ENCODE data around the gene SYT5. TPM values are rescaled to one million over a fixed set of nuclear protein-coding genes. Genes with fewer than 3 reads are reported as not detected.
"Not testable (repeated sequence)": the region's sequence is repeated elsewhere in the genome, so short reads cannot be mapped to it uniquely, and the experiment has no call there.

SYT5 gene
- total and polyA plus RNA-seq, 9 of the 15 experiments (the other 6 are each of a cell fraction or from before 2014, with no cell fraction given) = 1.3 to 20.9 (median 8.8) TPM

DNA sequence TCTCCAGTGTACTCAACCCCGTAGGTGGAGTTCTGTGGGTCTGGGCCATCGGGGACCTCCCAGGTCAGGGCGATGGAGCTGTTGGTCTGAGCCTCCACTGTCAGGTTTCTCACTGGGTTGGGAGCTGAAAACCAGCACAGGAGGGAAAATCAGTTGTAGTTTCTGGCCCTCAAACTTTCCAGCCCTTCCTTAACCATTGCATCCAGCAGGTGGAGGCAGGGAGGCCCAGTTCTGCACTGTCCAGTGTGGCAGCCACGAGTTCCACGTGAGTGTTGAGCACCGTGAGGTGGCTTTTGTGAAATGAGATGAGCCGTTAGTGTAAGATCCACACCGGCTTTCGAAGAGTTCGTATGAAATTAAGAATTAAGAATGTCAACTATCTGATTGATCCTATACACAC, 22.1 kb upstream of the SYT5 start:
- peaks cover 19% of the 10 kb centered on the region for H3K79me2 ChIP-seq (ENCODE audit: control insufficient read depth, insufficient read depth, low read length)
- H2AFZ ChIP-seq (ENCODE audit: low read depth, low read length); DNase-seq (ENCODE audit: extremely low read depth in 1 of 4, low spot score in 3 of 4); H3K4me3 ChIP-seq; in situ Hi-C loops (cut with MboI); FAIRE-seq; intact Hi-C loops (cut with micrococcal nuclease); H3K4me1 ChIP-seq (replicated peaks in 1 of 2; ENCODE audit: control insufficient read depth in 2 of 2, insufficient read depth in 2 of 2, low read length in 2 of 2); CTCF ChIA-PET (ENCODE audit: low intra/inter-chr PET ratio); H3K9ac ChIP-seq (ENCODE audit: insufficient read depth in 1 of 2, low read depth in 2 of 2, low read length in 2 of 2); H3K4me2 ChIP-seq (ENCODE audit: insufficient read depth, low read length); H4K20me1 ChIP-seq (replicated peaks; ENCODE audit: control insufficient read depth, insufficient read depth, low read length); BruUV-seq (replicated peaks); H3K27ac ChIP-seq (ENCODE audit: extremely low read depth, low read depth, low read length); H3K27me3 ChIP-seq (ENCODE audit: control insufficient read depth in 2 of 2, insufficient read depth in 2 of 2, low read length in 2 of 2); H3K9me1 ChIP-seq (ENCODE audit: control insufficient read depth, insufficient read depth, low read length); H3K9me3 ChIP-seq (replicated peaks; ENCODE audit: control insufficient read depth, insufficient read depth, low read depth, low read length); ATAC-seq: not testable (repeated sequence)
- TF ChIP-seq RAD21 (CRISPR knock-in tag; conservative IDR thresholded peaks at IDR 0.05 in 1 of 2, IDR thresholded peaks at IDR 0.05 in 1 of 2) (peak in 1 of 2 experiments; percentile 18; a peak in 1 of 4 replicates), CTCF (IDR thresholded peaks at IDR 0.05 in 2 of 3, conservative IDR thresholded peaks at IDR 0.05 in 1 of 3; ENCODE audit: insufficient read depth in 2 of 3, low read depth in 1 of 3, low read length in 3 of 3) (peak in 2 of 3 experiments; percentile 24 to 32; a peak in 2 of 6 replicates)
- TF ChIP-seq, protein P1, sequence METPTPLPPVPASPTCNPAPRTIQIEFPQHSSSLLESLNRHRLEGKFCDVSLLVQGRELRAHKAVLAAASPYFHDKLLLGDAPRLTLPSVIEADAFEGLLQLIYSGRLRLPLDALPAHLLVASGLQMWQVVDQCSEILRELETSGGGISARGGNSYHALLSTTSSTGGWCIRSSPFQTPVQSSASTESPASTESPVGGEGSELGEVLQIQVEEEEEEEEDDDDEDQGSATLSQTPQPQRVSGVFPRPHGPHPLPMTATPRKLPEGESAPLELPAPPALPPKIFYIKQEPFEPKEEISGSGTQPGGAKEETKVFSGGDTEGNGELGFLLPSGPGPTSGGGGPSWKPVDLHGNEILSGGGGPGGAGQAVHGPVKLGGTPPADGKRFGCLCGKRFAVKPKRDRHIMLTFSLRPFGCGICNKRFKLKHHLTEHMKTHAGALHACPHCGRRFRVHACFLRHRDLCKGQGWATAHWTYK (CRISPR knock-in tag; IDR thresholded peaks at IDR 0.05) = peak; percentile 87
- 89% methylated on average over 10 of the region's 10 CpGs for WGBS (ENCODE audit: insufficient coverage, low coverage, missing lambda C conversion rate)
- H3K36me3 ChIP-seq (ENCODE audit: control insufficient read depth, insufficient read depth, low read length) = peaks cover 73% of the 10 kb centered on the region; the same call in 2 of the 3 replicates
- POLR2A ChIA-PET = interaction anchor here (0.5 kb wide), 1 partner anchor 89 kb away, joined by 3 read pairs; no protein-coding TSS in a partner anchor
